ENCODE measurements around the gene NEO1. TPM values are rescaled to one million over a fixed set of nuclear protein-coding genes. Genes with fewer than 3 reads are reported as not detected.
A peak's percentile ranks its signal among the peaks of the same experiment; 100 is the strongest.
"Not testable (repeated sequence)": the region's sequence is repeated elsewhere in the genome, so short reads cannot be mapped to it uniquely, and the experiment has no call there.

NEO1 gene
- total RNA-seq, 1 experiment from 2014 or later, result 41.8 TPM

- H2AFZ ChIP-seq (ENCODE audit: low read length), result no peak overlapping the region
- H3K4me2 ChIP-seq (ENCODE audit: insufficient read depth, insufficient read length, low read length), result no peak overlapping the region
- DNase-seq, result no peak
- Mint-ChIP-seq H3K36me3 (ENCODE audit: insufficient read depth in 1 of 3, low read depth in 3 of 3) (peaks cover 15 to 26% (median 24%) of the 10 kb centered on the region in 3 experiments; a peak in 6 of 7 replicates), H3K9me3 (peaks cover 7 to 19% of the 10 kb centered on the region in 2 experiments; a peak in 4 of 5 replicates), H3K27ac (peak overlapping the region in 1 of 3 experiments; percentile 25; a peak in 2 of 7 replicates), H3K4me3 (no peak overlapping the region), H3K4me1 (peaks cover 10 to 14% of the 10 kb centered on the region in 2 experiments; a peak in 3 of 4 replicates), H3K27me3 (ENCODE audit: low read depth) (no peaks in the 10 kb centered on the region)
- H2AK5ac ChIP-seq (ENCODE audit: insufficient read length, low read length), result no peak overlapping the region
- no peak overlapping the region for H2BK15ac ChIP-seq (ENCODE audit: low read depth, low read length)
- no peak overlapping the region for H3K23ac ChIP-seq (ENCODE audit: insufficient read length, low read depth, low read length)
- no peaks in the 10 kb centered on the region for H3K27me3 ChIP-seq (ENCODE audit: insufficient read depth, low read length)
- no peak overlapping the region for H4K8ac ChIP-seq (replicated peaks; ENCODE audit: insufficient read length, low read depth, low read length)
- H3T11ph ChIP-seq (ENCODE audit: low read length), result no peak overlapping the region
- no peak for TF ChIP-seq CTCF (conservative IDR thresholded peaks at IDR 0.05)
- H4K91ac ChIP-seq (ENCODE audit: insufficient read length, low read depth, low read length), result no peak overlapping the region
- H4K20me1 ChIP-seq (ENCODE audit: control insufficient read depth, insufficient read depth, insufficient read length), result no peaks in the 10 kb centered on the region
- H3K79me2 ChIP-seq (ENCODE audit: insufficient read depth, low read length), result no peaks in the 10 kb centered on the region
- H3K27ac ChIP-seq (ENCODE audit: insufficient read length, low read depth, low read length), result no peak overlapping the region
- no peaks in the 10 kb centered on the region for H3K4me1 ChIP-seq (ENCODE audit: insufficient read depth, low read length)
- H4K5ac ChIP-seq (ENCODE audit: insufficient read length, low read depth, low read length), result no peak overlapping the region
- no peak overlapping the region for H3K9ac ChIP-seq (ENCODE audit: extremely low read depth, insufficient read length, low read length)
- H3K9me3 ChIP-seq (ENCODE audit: control insufficient read depth, low read depth, low read length), result no peaks in the 10 kb centered on the region
- H2BK12ac ChIP-seq (ENCODE audit: insufficient read length, low read depth, low read length), result no peak overlapping the region
- H2BK120ac ChIP-seq (ENCODE audit: low read depth, low read length, poor library complexity, severe bottlenecking), result no peak overlapping the region
- WGBS (ENCODE audit: extremely low coverage, insufficient read length, low lambda C conversion rate), result no CpG with 5 or more reads among the region's 4 CpGs
- H3K18ac ChIP-seq (ENCODE audit: insufficient read length, low read depth, low read length), result no peak overlapping the region
- H2BK5ac ChIP-seq (ENCODE audit: insufficient read length, low read length), result no peak overlapping the region
- no peak overlapping the region for H3K14ac ChIP-seq (ENCODE audit: insufficient read depth, low read length)
- no peak overlapping the region for H3K56ac ChIP-seq (ENCODE audit: insufficient read length, low read depth, low read length)
- no peak overlapping the region for H3K4ac ChIP-seq (ENCODE audit: low read depth, low read length)
- H2BK20ac ChIP-seq (ENCODE audit: low read depth, low read length, poor library complexity, severe bottlenecking), result no peak overlapping the region
- no peaks in the 10 kb centered on the region for H3K23me2 ChIP-seq (ENCODE audit: insufficient read length, low read depth, low read length, poor library complexity, severe bottlenecking)
- no peaks in the 10 kb centered on the region for H3K79me1 ChIP-seq (ENCODE audit: insufficient read depth, low read depth, low read length, poor library complexity, severe bottlenecking)
Observed at GRCh38 chr15:73165844-73166243, 113.6 kb downstream of the NEO1 start.

GRCh38 chr15:73166711-73167110, 114.4 kb downstream of the NEO1 start:
- not testable (repeated sequence) for H3K27me3 ChIP-seq (ENCODE audit: insufficient read depth, low read length); DNase-seq; H3K56ac ChIP-seq (ENCODE audit: insufficient read length, low read depth, low read length); H3K4me2 ChIP-seq (ENCODE audit: insufficient read depth, insufficient read length, low read length); H3T11ph ChIP-seq (ENCODE audit: low read length); H3K4me1 ChIP-seq (ENCODE audit: insufficient read depth, low read length); H3K14ac ChIP-seq (ENCODE audit: insufficient read depth, low read length); H3K27ac Mint-ChIP-seq; H2AFZ ChIP-seq (ENCODE audit: low read length); H3K27ac ChIP-seq (ENCODE audit: insufficient read length, low read depth, low read length); H3K4me3 Mint-ChIP-seq; H2BK12ac ChIP-seq (ENCODE audit: insufficient read length, low read depth, low read length); H3K9me3 ChIP-seq (ENCODE audit: control insufficient read depth, low read depth, low read length); H3K23me2 ChIP-seq (ENCODE audit: insufficient read length, low read depth, low read length, poor library complexity, severe bottlenecking); H3K27me3 Mint-ChIP-seq (ENCODE audit: low read depth); H2BK20ac ChIP-seq (ENCODE audit: low read depth, low read length, poor library complexity, severe bottlenecking); H3K18ac ChIP-seq (ENCODE audit: insufficient read length, low read depth, low read length); H2AK5ac ChIP-seq (ENCODE audit: insufficient read length, low read length); H2BK5ac ChIP-seq (ENCODE audit: insufficient read length, low read length); H2BK15ac ChIP-seq (ENCODE audit: low read depth, low read length); H3K4ac ChIP-seq (ENCODE audit: low read depth, low read length); H3K9ac ChIP-seq (ENCODE audit: extremely low read depth, insufficient read length, low read length); H4K8ac ChIP-seq (replicated peaks; ENCODE audit: insufficient read length, low read depth, low read length); H2BK120ac ChIP-seq (ENCODE audit: low read depth, low read length, poor library complexity, severe bottlenecking); H4K20me1 ChIP-seq (ENCODE audit: control insufficient read depth, insufficient read depth, insufficient read length); H3K79me1 ChIP-seq (ENCODE audit: insufficient read depth, low read depth, low read length, poor library complexity, severe bottlenecking); H4K91ac ChIP-seq (ENCODE audit: insufficient read length, low read depth, low read length); H3K79me2 ChIP-seq (ENCODE audit: insufficient read depth, low read length); H4K5ac ChIP-seq (ENCODE audit: insufficient read length, low read depth, low read length); H3K23ac ChIP-seq (ENCODE audit: insufficient read length, low read depth, low read length)
- Mint-ChIP-seq H3K9me3 (peaks cover 7 to 19% of the 10 kb centered on the region in 2 experiments; a peak in 4 of 5 replicates), H3K36me3 (ENCODE audit: insufficient read depth in 1 of 3, low read depth in 3 of 3) (peaks cover 15 to 26% (median 24%) of the 10 kb centered on the region in 3 experiments; a peak in 6 of 7 replicates), H3K4me1 (peaks cover 10 to 14% of the 10 kb centered on the region in 2 experiments; a peak in 3 of 4 replicates)
- no CpG with 5 or more reads among the region's 1 CpG for WGBS (ENCODE audit: extremely low coverage, insufficient read length, low lambda C conversion rate)

All from H9 (cell line).